Neuron (in vitro differentiated cells): ENCODE measurements around the gene ADAMTS2.

Experiments used
- H2AFZ ChIP-seq: one replicate; pipeline ENCODE4 v1.6.1; 2013; ENCODE audit warnings: low read depth, mild to moderate bottlenecking, inconsistent platforms, low read length, moderate library complexity
- H3K27me3 ChIP-seq: one replicate; pipeline ENCODE4 v1.6.1; 2013; ENCODE audit warnings: low read length; ENCODE audit not compliant: insufficient read depth
- H3K36me3 ChIP-seq: one replicate; pipeline ENCODE4 v1.6.1; 2013; ENCODE audit warnings: low read length; ENCODE audit not compliant: insufficient read depth
- H3K4me1 ChIP-seq: one replicate; pipeline ENCODE4 v1.6.1; 2013; ENCODE audit warnings: low read length; ENCODE audit not compliant: insufficient read depth
- H3K4me3 ChIP-seq: 2 replicates; pipeline ENCODE4 v1.5.1; 2013; ENCODE audit warnings: mild to moderate bottlenecking, low read length, moderate library complexity
- H3K9me3 ChIP-seq: one replicate; pipeline ENCODE4 v1.6.1; 2013; ENCODE audit warnings: low read length

Gene ADAMTS2

DNA sequence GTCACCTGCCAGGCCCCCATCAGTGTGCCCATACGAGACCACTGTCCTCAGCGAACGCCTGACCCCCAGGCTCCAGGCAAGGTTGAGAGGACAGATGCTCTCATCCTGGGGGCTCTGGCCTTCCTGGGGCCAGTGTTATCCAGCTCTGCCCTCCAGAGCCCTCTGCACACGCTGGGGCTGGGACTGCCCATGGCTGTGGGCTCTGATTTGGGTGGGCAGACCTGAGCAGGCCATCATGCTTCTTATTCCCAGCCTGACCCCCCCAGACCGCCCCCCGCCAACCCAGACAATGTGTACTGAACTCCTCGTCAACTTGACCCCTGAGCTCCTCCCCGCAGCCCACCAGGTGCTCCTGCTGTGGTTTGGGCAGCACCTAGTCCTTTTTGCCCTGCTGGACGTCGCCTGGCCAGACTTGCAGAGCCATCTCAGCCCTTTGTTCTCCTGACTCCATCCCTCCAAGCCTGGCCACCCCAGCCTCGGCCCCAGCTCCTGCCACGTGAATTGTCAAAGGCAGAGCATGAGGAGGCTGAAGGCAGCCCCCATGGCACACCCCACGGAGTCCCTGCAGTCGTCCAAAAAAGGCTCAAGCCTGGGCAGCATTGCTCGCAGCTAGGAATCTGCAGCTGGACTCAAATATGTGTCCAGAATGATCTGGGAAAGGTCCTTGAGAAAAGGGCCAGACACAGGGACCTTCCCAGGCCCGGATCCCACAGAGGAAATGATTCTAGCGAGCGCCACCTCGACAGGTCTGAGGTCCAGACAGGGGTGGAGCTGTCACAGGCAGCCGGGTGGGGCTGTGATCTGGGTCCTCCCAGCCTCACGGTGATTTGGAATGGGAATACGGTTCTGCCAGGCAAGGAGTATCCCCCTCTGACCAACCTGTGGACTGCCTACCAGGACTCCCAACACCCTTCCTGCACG is 87.0 kb downstream of the ADAMTS2 start:
- Histone ChIP-seq H3K4me3 (no peak overlapping the region), H3K4me1 (no peaks in the 10 kb centered on the region), H3K9me3 (no peaks in the 10 kb centered on the region), H3K36me3 (no peaks in the 10 kb centered on the region), H2AFZ (no peak overlapping the region), H3K27me3 (no peaks in the 10 kb centered on the region)

DNA sequence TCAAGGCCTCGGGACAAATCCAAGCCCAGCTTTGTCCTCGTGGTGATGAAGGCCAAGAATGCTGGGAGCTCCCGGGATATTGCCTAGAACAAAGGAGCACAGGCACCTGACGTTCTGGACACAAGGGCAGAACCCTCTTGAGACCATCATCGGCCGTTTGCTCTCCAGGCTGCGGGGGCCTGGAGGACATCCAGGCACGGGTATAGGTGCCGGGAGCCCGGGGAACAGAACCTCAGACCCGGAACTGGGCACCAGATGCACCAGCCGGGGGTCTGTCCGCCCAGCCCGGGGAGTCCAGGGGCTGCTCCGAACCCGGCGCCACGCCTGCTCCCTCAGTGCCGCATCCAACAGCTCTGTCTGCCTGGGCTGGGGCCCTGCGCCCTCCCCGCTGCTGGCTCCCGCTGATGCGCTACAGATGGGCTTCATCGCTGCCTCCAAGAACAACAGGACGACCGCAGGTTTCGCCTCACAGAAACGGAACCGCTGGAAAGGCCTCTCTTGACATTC is 88.0 kb downstream of the ADAMTS2 start:
- H3K27me3 ChIP-seq: no peaks in the 10 kb centered on the region
- no peak overlapping the region for H3K4me3 ChIP-seq

DNA sequence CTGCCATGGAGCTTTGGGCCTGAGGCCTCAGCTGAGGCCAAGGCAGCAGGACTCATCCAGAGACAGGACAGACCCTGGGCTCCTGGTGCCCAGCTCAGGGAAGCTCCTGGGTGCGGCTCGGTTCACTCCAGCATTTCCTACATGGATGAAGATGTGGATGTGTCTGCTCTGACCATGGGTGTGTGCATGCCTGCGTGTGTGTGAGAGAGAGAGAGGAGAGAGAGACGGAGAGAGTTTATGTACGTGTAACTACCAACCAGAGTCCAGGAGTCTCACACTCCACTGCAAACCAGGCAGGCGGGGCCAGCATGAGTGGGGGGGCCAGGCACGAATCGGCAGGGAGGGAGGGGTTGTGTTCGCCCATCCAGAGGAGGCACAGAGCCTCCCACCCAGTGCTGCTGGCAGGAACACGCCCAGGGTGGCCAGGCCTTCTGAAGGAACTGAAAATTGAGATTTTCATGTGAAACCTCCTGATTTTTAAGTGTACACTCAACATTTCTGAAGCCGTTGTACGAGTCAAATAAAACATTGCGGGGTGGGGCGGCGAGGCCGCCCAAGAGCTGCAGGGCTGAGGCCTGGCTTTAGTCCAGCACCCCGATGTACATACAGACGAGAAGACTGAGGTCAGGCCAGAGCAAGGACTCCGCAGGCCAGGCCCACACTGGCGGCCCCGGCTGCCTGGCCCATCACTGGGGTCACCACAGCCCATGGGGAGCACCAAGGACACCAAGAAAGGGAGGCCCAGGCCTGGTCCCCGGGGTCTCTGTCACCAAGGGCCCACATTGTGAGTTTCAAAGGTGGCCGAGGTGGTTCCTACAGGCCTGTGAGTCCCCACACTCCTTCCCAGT is 88.7 kb downstream of the ADAMTS2 start:
- Histone ChIP-seq H3K4me1 (no peaks in the 10 kb centered on the region), H3K4me3 (no peak overlapping the region), H3K27me3 (no peaks in the 10 kb centered on the region), H3K36me3 (no peaks in the 10 kb centered on the region), H2AFZ (no peak overlapping the region), H3K9me3 (no peaks in the 10 kb centered on the region)

More for the DNA sequence above, 88.0 kb downstream of the ADAMTS2 start:
- Histone ChIP-seq H3K36me3 (no peaks in the 10 kb centered on the region), H2AFZ (no peak overlapping the region), H3K4me1 (no peaks in the 10 kb centered on the region), H3K9me3 (no peaks in the 10 kb centered on the region)

DNA sequence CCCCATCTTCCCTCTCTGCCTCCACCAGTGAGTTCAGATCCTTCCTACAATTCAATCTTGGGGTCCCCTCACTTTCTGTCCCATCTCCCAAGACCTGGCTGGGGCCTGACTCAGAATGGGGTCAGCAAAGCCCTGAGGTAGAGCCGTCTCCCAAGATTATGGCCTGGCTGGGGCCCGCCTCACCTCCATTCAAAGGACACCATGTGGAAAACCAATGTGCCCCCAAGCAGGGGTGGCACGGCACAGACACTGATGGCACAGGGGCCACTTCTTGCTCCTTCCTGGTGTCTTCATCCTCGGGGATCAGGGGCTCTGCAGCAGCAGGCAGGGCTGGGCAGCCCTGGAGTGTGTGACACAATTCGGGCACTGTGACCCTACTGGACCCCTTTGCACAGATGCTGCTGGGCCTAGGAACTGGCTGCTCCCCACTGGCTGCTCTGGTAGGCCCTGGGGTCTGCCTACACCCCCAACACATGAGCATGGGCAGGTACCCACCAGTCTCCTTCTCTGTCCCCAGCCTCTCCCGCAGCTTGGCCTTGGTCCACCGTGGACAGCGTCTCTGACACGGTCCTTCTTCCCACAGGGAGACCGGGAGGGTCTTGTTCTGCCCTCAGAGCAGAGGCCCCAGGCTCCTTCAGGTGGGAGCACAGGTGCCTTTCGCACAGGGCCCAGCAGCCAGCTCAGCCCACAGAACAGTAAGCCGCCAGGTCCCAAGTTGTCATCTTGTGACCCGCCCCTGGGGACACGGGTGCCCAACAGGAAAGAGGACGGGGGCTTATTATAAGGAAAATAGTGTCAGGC is 89.5 kb downstream of the ADAMTS2 start:
- Histone ChIP-seq H3K4me1 (no peaks in the 10 kb centered on the region), H3K9me3 (no peaks in the 10 kb centered on the region), H3K36me3 (no peaks in the 10 kb centered on the region), H2AFZ (no peak overlapping the region), H3K27me3 (no peaks in the 10 kb centered on the region), H3K4me3 (no peak overlapping the region)

DNA sequence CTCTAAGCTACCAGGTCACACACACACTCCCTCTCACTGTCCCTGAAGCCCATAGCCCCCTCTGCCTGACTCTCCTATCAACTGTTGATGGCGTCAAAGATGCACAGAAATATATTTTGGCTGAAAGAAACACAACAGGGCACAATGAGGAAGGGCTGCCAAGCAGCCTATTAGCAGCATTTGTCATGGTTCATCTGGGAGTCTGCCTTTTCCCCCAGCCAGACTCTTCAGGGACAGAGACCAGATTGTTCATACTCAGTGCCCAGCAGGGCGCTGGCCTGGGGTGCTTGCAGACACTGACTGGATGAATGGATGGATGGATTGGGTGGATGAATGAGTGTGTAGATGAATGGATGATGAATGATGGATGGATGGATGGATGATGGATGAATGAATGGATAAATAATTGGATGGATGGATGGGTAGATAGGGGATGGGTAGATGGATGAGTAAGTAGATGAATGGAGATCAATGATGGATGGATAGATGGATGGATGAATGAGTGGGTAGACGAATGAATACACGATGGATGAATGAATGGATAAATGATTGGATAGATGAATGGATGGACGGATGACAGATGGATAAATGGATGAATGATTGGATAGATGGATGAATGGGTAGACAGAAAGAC is 90.5 kb downstream of the ADAMTS2 start:
- H3K9me3 ChIP-seq: no peaks in the 10 kb centered on the region
- H2AFZ ChIP-seq: no peak overlapping the region
- no peaks in the 10 kb centered on the region for H3K4me1 ChIP-seq
- H3K27me3 ChIP-seq: no peaks in the 10 kb centered on the region
- no peak overlapping the region for H3K4me3 ChIP-seq
- H3K36me3 ChIP-seq: no peaks in the 10 kb centered on the region

DNA sequence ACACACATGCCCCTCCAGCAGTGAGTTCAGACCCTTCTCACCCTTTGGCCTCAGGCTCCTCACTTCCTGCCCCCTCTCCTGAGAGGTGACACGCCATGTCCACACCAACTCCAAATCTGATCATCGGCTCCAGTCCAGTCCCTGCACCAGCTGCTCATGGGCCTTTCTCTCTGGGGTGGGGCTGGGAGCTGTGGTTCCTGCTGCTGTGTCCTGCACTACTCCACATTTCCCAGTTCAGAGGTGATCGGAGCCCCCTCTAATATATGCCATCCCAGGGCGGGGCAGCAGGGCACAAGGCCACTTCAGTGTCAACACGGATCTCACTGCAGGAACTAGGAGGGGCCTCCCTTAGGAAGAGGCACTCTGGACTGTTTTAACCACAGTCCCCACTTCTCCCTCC is 91.5 kb downstream of the ADAMTS2 start:
- H3K4me1 ChIP-seq: no peaks in the 10 kb centered on the region
- H3K9me3 ChIP-seq: no peaks in the 10 kb centered on the region
- H2AFZ ChIP-seq: no peak overlapping the region
- no peaks in the 10 kb centered on the region for H3K27me3 ChIP-seq
- no peak overlapping the region for H3K4me3 ChIP-seq
- H3K36me3 ChIP-seq: no peaks in the 10 kb centered on the region

DNA sequence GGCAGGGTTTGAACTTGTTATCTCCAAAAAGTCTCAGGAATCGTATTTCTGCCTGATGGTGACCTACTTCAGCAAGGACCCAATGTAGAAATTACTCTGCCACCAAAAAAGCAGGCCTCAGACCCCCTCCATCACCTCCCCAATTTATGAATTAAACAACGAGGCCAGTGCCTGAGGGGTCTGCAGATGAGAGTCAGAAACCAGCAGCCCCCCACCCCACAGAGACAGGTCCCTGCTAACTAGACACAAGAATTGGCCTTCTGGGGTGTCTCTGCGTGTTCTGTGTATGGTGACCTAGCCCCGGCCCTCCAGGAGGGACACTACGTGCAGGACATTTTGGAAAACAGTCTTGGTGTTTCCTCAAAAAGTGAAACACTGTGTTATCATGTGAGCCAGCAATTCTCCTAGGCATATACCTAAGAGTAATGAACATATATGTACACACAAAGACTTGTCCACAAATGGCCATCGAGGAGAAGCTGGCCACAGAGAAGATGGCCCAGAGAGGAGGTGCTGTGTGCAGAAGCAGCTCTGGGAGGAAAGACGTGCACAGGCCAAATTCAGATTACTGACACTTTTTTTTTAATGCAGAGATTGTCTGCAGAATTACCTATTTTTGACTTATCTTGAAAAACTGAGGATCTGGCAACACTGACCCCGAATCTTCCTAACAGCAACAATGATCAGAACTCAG is 93.8 kb downstream of the ADAMTS2 start:
- no peaks in the 10 kb centered on the region for H3K9me3 ChIP-seq

DNA sequence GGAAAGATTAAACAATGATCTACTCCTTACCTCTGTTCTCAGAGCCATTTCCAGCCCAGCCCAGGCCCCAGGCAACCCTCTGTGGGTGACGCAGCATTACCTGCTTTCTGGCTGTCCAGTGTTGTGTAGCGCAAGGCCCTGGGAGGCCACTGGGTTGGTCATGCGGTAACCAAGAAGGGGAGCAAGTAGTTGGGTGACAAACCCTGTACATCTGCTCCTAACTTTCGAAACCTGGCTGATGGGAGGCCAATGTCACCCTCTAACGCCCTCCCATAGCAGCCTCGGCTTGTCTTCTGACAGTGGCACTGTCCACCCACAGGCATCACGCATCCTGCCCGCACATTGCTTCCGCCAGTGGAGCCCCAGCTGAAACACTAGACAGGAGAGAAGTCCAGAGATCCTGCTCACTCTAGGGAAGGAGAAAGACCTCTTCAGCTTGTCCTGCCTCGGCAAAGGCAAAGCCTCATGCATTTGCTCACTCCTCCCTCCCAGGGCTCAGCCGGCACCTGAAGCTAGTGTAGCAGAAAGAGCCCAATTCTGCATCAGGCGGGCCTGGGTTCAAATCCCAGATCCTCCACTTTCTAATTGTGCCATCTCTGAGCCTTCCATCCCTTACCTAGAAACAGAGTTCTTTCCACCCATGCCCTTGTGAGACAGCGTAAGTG is 94.6 kb downstream of the ADAMTS2 start:
- H3K4me3 ChIP-seq: no peak overlapping the region

More for the DNA sequence above, 93.8 kb downstream of the ADAMTS2 start:
- no peaks in the 10 kb centered on the region for H3K4me1 ChIP-seq
- H3K4me3 ChIP-seq: no peak overlapping the region
- no peaks in the 10 kb centered on the region for H3K36me3 ChIP-seq
- H2AFZ ChIP-seq: no peak overlapping the region
- no peaks in the 10 kb centered on the region for H3K27me3 ChIP-seq

DNA sequence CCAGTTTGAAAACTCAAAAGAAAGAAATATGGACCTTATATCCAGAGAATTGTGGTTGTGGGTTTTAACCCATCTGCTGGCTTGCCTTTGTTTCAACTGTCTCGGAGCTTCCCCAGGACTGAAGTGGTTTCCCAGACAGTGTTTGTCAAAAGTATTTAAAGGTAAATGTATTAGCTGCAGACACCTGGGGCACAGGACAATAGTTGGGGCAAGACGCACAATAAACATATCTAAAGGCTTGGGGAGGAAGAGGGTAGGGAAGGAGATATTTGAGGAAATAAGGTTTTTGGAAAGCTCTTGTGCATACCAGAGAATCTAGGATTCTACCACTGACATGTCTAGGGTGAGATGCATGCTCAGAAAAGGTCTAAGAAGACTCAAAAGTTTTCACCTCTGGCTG is 99.0 kb downstream of the ADAMTS2 start:
- H3K4me1 ChIP-seq: no peaks in the 10 kb centered on the region
- no peak overlapping the region for H2AFZ ChIP-seq
- no peaks in the 10 kb centered on the region for H3K36me3 ChIP-seq
- no peaks in the 10 kb centered on the region for H3K9me3 ChIP-seq
- no peaks in the 10 kb centered on the region for H3K27me3 ChIP-seq
- H3K4me3 ChIP-seq: no peak overlapping the region

More for the DNA sequence above, 94.6 kb downstream of the ADAMTS2 start:
- Histone ChIP-seq H3K36me3 (no peaks in the 10 kb centered on the region), H3K9me3 (no peaks in the 10 kb centered on the region), H3K27me3 (no peaks in the 10 kb centered on the region), H3K4me1 (no peaks in the 10 kb centered on the region), H2AFZ (no peak overlapping the region)

DNA sequence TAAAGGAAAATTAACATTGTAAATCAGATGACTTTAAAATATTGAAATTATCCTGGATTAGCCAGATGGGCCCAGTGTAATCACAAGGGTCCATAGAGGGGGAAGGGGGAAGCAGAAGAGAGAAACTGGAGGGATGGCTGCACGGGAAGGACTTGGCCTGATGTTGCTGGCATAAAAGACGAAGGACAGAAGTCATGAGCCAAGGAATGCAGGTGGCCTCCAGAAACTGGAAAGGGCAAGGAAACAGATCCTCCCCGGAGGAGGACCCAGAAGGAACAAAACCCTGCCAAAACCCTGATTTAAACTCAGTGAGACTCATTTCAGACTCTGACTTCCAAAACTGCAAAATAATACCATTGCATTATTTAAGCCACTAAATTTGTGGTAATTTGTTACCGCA is 100.2 kb downstream of the ADAMTS2 start:
- H3K4me3 ChIP-seq: no peak overlapping the region
- no peaks in the 10 kb centered on the region for H3K4me1 ChIP-seq
- H3K36me3 ChIP-seq: no peaks in the 10 kb centered on the region
- no peaks in the 10 kb centered on the region for H3K9me3 ChIP-seq
- no peaks in the 10 kb centered on the region for H3K27me3 ChIP-seq
- H2AFZ ChIP-seq: no peak overlapping the region

DNA sequence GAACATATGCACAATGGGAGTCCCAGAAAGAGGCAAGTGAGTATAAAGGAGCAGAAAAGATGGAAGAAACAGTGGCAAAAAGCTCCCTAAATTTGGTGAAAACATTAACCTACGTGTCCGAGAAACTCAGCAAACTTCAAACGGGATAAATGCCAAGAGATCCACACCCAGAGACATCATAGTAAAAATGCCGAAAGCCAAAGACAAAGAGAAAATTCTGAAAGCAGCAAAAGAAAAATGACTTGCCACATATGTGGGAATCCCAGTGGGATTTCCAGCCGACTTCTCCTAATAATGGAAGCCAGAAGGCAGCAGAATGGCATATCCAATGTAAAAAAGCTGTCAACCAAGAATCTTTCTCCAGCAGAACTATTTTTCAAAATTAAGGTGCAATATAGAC is 101.2 kb downstream of the ADAMTS2 start:
- H3K27me3 ChIP-seq: no peaks in the 10 kb centered on the region
- no peak overlapping the region for H3K4me3 ChIP-seq
- H3K36me3 ChIP-seq: no peaks in the 10 kb centered on the region
- no peak overlapping the region for H2AFZ ChIP-seq
- H3K4me1 ChIP-seq: no peaks in the 10 kb centered on the region
- no peaks in the 10 kb centered on the region for H3K9me3 ChIP-seq
